Stimulated activated CD4-positive, alpha-beta T cell treated with anti-CD3 and anti-CD28 coated beads, Interleukin-12 subunit alpha, Interleukin-12 subunit beta, amount 100 ng/mL, for 4 hours (primary cell): Measurements from ENCODE around the gene SAG.
"Not testable (repeated sequence)": the region's sequence is repeated elsewhere in the genome, so short reads cannot be mapped to it uniquely, and the experiment has no call there.

Experiments
- DNase-seq: peaks from one replicate; pipeline ENCODE4 v3.0.0-alpha.2; 2020

Gene SAG

DNA sequence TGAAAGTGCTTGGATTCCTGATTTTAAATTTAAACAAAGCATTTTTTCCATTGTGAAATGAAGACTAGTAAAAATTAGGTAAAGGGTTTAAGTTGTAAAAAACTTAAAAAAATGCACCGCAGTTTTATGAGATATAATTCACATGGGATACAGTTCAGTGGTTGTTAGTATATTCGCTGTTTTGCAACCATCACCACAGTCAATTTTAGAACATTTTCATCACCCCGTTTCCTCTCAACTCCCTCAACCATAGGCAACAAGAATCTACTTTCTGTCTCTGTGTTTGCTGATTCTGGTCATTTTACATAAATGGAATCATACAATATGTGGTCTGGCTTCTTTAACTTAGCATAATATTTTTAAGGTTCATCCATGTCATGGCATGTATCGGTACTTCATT, 50.7 kb downstream of the SAG start:
- DNase-seq, result no peak

- no peak for DNase-seq
These were observed 51.3 kb downstream of the SAG start for GRCh38 chr2:233358947-233359346.

DNA sequence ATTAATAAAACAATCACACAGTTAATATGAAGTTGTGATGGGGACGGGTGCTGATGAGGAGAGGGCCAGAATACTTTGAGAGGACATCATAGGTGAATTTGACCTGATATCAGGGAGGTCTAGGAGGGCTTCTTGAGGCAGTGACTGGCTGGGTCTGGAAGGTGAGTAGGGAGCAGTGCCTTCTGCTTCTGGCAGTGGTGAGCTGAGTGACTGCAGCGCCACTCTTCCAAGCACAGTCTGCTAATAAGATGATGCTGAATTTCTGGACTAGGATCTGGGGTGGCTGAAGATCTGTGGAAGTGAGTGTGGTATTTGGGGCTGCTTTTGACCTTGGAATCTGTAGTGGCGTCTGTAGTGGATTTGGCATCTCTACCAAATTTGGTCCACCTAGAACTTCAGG, 52.2 kb downstream of the SAG start:
- DNase-seq, result no peak

DNA sequence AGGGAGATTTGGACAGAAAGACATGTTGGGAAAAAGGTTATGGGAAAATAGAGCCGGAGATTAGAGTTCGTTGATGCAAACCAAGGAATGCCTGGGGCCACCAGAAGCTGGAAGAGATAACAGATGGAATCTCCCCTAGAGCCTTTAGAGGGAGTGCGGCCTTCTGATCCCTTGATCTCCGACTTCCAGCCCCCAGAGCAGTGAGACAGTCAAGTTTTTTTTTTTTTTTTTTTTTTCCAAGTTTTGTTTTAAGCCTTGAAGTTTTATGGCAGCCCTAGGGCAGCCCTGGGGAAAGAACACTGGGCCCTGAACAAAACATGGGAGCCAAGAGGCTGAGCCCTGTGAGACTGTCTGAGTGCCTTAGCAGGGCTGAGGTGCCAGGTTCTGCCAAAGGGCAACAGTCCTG, 53.2 kb downstream of the SAG start:
- DNase-seq, result no peak

DNA sequence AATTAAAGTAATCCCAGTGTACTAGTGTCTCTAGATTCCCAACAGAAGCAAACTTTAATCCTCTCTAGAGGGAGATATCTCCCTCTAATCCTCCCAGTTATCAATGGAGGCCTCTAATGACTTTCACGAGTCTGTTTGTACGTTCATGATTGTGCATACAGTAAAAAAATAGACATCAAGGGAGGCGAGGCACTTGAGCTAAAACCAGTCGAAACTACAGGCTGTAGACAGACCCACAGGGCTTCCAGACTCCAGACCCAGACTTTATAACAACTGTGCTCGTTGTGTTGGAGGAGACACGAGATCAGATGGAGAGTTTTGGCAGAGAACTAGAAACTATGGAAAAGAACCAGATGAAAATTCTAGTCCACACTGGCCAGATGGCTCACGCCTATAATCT, 53.7 kb downstream of the SAG start:
- DNase-seq, result no peak

GRCh38 chr2:233362742-233363141, 55.1 kb downstream of the SAG start:
- DNase-seq, result no peak

GRCh38 chr2:233363744-233364235, 56.2 kb downstream of the SAG start:
- DNase-seq, result no peak

DNA sequence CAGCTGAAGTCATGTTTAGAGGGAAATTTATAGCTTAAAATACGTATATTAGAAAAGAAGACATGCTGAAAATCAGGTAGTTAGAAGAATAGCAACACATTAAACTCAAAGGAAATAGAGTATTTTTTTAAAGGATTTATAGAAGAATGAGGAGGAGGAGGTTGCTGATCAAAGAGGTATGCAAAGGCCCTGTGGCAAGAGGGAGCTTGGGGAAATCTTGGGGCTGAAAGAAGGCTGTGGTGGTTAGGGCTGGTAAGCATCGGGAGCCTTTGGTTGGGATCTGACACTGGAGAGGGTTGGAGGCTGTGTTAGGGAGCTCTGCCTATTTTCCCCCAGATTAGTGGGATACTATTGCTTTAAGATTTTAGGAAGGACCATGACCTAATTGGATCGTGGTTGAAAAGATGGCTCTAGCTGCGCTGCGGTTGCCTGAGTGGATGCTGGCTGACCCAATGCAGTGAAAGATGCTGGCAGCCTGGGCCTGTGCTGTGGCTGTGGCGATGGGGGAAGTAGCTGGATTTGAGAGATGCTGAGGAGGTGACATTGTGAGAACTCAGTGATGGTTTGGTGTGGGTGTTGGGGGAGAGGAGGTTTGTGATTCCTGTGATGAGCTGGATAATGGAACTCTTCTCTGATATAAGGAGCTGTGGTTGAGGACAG, 58.4 kb downstream of the SAG start:
- DNase-seq, result no peak

DNA sequence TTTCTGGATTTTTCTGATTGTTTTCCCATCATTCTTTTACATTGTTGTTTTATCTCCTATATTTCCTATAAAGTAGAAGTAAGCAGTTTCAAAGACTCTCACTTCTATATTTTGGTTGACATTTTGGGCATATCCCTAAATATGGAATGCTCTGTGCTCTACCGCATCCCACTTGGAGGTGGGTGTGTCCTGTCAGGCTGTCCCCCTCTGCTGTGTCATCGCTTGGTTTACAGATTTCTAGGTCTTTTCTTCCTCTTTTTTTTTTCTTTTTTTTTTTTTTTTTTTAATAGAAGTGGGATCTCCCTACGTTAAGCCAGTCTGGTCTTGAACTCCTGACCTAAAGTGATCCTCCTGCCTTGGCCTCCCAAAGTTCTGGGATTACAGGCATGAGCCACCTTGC, 60.0 kb downstream of the SAG start:
- no peak for DNase-seq

- DNase-seq, result no peak
These were observed 61.1 kb downstream of the SAG start for GRCh38 chr2:233368756-233369155.

DNA sequence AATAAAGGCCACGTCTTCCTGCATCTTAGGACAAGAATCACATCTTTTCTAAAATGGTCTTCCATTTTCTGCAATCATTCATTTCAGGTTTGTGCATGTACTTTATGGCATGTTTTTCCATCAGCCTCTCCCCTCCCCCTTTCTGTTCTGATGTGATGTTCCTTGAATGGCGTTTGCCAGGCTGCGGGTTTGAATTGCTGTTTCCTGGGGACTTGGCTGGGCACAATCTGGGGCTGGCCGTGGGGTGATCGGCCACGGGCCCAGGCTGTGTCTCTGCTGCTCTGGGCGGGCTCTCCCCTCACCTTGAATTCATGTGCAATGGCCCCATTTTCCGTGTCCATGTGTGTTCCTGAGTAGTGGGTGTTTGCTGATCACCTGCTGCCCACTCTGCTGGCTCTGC, 61.8 kb downstream of the SAG start:
- DNase-seq, result no peak

DNA sequence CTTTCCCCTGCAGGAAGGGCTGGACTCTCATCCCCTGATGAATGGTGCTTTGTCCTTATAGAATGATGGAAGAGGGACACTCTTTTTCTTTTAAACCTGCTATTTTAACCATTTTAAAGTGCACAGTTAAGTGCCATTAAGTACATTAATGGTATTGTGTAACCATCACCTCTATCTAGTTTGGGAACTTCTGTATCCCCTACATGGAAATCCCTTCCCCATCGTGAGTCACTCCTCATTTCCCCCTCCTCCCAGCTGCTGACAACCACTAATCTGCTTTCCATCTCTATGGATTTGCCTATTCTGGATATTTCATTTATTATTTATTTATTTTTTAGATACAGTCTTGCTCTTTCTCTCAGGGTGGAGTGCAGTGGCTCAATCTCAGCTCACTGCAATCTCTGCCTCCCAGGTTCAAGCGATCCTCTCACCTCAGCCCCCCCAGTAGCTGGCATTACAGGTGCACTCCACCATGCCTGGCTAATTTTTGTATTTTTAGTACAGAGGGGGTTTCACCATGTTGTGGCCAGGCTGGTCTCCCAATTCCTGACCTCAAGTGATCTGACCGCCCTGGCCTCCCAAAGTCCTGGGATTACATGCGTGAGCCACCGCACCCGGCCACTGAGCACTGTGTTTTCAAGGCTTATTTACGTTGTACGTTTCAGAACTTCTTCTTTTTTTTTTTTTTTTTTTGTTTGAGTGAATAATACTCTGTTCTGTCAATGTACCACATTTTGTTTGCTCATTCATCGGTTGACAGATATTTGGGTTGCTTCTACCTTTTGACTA, 62.5 kb downstream of the SAG start:
- no peak for DNase-seq

DNA sequence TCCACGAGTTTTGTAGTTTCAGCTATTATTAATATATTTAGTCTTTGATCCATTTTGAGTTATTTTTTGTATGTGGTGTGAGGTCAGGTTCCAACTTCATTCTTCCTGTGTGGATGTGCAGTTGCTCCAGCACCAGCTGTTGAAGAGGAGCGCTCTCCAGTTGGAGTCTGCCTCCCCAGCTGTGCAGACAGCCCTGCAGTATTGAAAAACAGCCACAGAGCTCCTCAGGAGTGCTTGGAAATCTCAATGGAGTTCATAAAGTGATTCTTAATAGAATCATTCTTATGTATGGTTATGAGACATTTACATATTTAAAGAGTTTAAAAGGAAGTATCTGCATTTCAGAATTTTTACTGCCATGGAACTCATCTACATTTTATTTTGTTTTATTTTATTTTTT, 64.0 kb downstream of the SAG start:
- DNase-seq, result no peak

DNA sequence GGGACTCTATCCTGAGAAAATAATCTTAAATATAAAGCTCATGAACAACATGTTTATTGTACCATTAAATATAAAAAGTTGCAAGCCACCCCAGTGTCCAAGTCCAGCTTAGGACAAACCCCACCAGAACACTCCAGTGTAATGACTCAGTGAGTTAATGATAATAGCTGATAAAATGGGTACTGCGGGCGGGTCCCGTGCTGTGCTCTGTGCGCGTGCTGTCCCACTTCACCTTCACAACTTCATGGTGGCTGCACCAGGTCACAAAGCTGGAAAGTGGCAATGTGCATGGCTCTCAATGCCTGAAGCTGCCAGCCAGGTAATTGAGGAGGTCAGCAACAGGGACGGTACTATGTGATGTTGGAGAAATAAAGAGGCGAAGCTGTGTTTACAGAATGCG, 65.2 kb downstream of the SAG start:
- no peak for DNase-seq

DNA sequence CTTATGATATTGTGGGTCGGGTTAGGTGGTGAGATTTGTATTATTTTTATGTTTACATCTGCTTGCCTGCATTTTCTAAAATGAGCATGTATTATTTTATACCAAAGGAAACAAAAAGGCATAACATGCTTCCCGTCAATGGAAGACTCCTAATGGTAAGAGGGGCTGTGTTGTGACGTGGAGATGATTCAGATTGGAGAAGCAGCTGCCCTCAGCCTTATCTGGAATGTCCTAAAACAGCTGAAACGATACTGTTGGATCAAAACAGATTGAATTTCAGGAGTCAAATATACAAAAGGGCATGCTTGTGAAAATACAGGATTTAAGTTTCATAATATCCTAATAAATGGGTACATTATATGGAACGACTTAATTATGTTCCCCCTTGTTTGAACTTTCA, 65.7 kb downstream of the SAG start:
- no peak for DNase-seq

DNA sequence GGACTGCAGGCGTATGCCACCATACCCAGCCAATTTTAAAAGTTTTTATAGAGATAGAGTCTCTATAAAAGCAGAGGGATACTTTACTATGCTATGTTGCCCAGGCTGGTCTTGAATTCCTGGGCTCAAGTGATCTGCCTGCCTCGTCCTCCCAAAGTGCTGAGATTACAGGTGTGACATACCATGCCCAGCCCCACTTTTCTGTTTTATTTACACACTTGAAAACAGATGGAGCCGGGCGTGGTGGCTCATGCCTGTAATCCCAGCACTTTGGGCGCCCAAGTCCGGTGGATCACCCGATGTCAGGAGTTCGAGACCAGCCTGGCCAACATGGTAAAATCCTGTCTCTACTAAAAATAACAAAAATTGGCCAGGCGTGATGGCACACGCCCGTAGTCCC, 67.2 kb downstream of the SAG start:
- DNase-seq, result not testable (repeated sequence)

DNA sequence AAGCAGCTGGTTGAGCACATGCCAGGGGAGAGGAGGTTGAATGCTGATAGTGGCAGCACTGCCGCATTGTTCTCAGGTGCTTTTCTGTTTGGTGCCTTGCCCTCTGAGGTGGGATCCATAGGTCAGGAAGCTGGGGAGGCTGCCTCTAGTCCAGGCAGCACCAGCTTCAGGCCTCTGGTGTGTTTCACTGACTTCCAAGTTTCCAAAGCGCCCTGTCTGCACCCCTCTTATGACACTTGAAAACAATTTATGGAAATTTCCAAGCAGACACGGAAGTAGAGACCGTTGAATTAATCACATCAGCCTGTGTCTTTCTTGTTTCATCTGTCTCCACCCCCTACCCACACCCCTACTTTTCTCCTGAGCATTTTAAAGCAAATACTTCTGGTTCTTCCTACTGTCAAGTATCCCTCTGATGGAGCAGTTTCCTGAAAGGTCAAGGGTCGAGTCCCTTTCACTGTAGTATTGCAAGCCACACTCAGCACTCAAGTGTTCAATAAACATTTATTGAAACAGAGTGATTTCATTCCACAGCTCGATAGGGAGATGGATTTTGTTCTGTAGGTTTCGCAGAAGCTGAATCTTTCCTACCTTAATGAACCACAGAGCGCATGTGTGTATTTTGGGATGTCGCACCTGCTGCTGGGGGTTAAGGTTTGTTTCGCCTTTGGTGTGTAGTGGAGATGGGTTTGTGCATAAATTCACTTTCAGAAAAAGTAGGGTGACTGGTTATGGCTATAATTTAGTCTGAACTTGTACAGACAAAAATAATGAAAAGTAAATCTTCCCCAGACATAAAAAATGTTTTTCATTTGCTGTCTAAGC, 68.1 kb downstream of the SAG start:
- DNase-seq, result no peak

GRCh38 chr2:233379034-233379433, 71.4 kb downstream of the SAG start:
- DNase-seq, result no peak

DNA sequence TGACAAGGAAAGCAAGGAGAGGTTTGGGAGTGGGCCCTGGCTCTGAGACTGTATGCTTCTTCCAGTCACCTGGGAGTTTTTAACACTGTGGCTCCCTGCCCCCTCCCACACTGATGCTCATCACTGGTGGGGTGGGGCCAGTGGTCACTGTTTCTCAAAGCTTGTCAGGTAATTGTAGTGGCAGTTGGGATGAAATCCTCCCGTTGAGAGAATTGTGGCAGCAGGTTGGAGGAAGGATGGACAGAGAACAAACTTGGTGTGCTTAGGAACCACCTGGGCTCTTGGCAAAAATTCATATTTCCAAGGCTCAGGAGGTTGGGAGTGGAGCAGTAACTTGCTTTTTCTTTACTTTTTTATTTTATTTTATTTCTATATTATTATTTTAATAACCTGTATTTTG, 71.8 kb downstream of the SAG start:
- no peak for DNase-seq

DNA sequence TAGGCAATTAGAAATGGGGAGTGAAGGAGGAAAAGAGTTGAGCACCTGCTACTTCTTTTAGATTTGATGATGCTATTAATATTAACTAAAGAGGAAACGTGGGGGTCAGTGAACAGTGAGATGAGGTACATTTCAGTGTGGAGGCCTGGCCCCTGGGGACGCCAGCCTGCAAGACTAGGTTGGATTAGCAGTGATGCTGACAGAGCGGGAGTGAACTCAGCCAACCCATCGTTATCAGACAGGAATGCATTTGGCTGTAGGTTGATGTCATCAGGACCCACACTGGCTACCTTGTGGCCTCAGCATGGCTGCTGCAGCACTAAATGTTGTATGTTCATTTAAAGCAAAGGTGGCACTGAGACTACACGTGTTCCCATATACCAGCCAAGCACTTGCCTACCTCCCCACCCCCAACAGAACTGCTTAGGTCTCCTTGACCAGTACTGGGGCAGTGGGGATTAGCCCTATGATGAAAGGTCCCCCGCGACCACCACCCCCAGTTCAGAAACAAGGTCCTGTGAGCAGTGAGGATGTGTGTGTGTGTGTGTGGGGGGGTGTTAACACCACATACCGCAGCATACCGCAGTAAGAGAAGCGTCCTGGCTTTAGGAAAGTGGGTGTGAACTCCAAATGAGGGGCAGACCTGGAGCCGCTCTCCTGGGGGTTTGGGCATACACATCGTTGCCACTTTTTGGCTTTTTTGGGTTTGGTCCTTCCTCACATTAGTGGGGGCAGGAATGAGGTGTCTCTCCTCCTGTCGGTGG, 72.7 kb downstream of the SAG start:
- DNase-seq, result no peak

DNA sequence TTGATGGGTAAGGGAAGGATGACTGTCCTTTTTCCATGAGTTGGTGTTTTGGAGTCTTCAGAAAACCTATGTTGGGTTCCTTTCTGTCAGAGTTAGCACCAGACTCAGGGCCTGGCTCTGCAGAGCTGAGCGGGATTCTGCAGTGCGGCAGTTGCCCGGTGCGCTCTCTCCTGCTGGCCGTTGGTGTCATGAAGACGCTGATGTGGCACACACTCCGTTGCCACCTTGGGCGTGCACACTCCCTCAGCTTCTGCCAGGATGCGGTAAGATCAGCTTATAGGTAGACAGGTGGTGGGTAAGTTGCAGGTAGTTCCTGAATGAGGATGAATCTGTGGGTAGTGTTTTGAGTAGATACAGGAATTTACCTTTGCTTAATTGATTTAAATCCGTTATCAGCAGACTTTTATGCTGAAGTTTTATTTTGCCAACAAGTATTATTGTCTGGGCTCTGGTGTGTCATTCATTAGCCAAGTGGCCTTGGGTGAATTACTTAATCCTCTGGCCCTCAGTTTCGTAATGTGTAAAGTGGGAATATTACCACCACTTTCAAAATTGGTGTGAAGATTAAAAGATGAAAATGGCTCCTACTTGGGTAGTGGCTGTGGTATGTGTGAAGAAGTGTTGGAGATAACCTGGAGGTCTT, 73.5 kb downstream of the SAG start:
- DNase-seq, result no peak

DNA sequence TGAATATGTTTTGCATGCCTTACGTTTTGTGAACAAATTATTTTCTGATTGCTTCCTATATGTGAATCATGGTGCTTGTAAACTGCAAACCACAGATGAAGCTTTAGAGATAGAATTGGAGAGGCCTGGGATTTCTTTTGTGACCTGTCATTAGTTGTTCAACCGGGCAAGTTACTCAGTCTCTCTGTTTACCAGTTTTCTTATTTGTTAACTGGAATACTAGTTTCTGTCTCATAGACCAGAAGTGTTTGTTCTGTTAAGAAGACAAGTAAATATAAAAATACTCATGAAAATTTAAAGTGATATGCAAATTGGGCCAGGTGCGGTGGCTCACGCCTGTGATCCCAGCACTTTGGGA, 74.0 kb downstream of the SAG start:
- no peak for DNase-seq

GRCh38 chr2:233384015-233384414, 76.4 kb downstream of the SAG start:
- DNase-seq, result no peak
